ENCODE data around the gene AKT2.

The AKT2 gene

GRCh38 chr19:40229926-40230417 lies 55.2 kb downstream of the AKT2 start:
- Histone ChIP-seq H3K79me1 (ENCODE audit: low read length) (peaks cover 4% of the 10 kb centered on the region), H3K27ac (ENCODE audit: low read depth, low read length) (no peak overlapping the region), H4K12ac (ENCODE audit: low read depth, low read length) (no peak overlapping the region), H2AFZ (ENCODE audit: insufficient read depth, low read length, poor library complexity) (no peak overlapping the region), H3K23ac (ENCODE audit: low read length) (no peak overlapping the region), H2AK5ac (ENCODE audit: low read length) (no peak overlapping the region), H3K9me3 (ENCODE audit: insufficient read depth, low read depth, low read length) (peaks cover under 1% of the 10 kb centered on the region), H3K36me3 (ENCODE audit: control insufficient read depth in 1 of 2, insufficient read depth in 2 of 2, low read length in 2 of 2) (peaks cover 22 to 23% of the 10 kb centered on the region in 2 experiments), H4K91ac (ENCODE audit: low read depth, low read length) (no peak overlapping the region), H3K79me2 (ENCODE audit: control insufficient read depth, insufficient read depth, low read length, poor library complexity) (no peaks in the 10 kb centered on the region), H3K14ac (ENCODE audit: low read length) (no peak overlapping the region), H3K27me3 (ENCODE audit: insufficient read depth, low read length) (peaks cover 4% of the 10 kb centered on the region), H3K18ac (ENCODE audit: low read length) (no peak overlapping the region), H3K4me3 (ENCODE audit: low read depth, low read length) (no peak overlapping the region), H2BK5ac (ENCODE audit: low read depth, low read length, poor library complexity) (no peak overlapping the region), H4K8ac (ENCODE audit: low read depth, low read length) (no peak overlapping the region), H2BK12ac (ENCODE audit: low read length) (no peak overlapping the region), H3K4me1 (ENCODE audit: control insufficient read depth in 1 of 2, insufficient read depth in 2 of 2, low read length in 2 of 2) (peaks cover 8 to 15% of the 10 kb centered on the region in 2 experiments), H3K9ac (ENCODE audit: low read length) (no peak overlapping the region), H3K4ac (ENCODE audit: low read depth, low read length) (no peak overlapping the region), H2BK120ac (ENCODE audit: insufficient read depth, low read length, poor library complexity) (no peak overlapping the region), H3K4me2 (ENCODE audit: low read length) (no peak overlapping the region)
- no CpG with 5 or more reads among the region's 4 CpGs for WGBS (ENCODE audit: extremely low coverage, insufficient coverage, insufficient read length)
- peak; percentile 36 to 65 for DNase-seq

GRCh38 chr19:40229484-40229883 lies 55.7 kb downstream of the AKT2 start:
- no peak overlapping the region for H2AK5ac ChIP-seq (ENCODE audit: low read length)
- H3K9me3 ChIP-seq (ENCODE audit: insufficient read depth, low read depth, low read length) = no peaks in the 10 kb centered on the region
- H3K36me3 ChIP-seq (ENCODE audit: control insufficient read depth in 1 of 2, insufficient read depth in 2 of 2, low read length in 2 of 2) = peaks cover 18% of the 10 kb centered on the region in 2 experiments
- H2AFZ ChIP-seq (ENCODE audit: insufficient read depth, low read length, poor library complexity) = no peak overlapping the region
- H3K79me2 ChIP-seq (ENCODE audit: control insufficient read depth, insufficient read depth, low read length, poor library complexity) = no peaks in the 10 kb centered on the region
- H4K8ac ChIP-seq (ENCODE audit: low read depth, low read length) = no peak overlapping the region
- no peak overlapping the region for H3K27ac ChIP-seq (ENCODE audit: low read depth, low read length)
- no peak overlapping the region for H3K23ac ChIP-seq (ENCODE audit: low read length)
- peaks cover 4% of the 10 kb centered on the region for H3K27me3 ChIP-seq (ENCODE audit: insufficient read depth, low read length)
- H3K79me1 ChIP-seq (ENCODE audit: low read length) = peaks cover 4% of the 10 kb centered on the region
- peak; percentile 25 for DNase-seq
- no peak overlapping the region for H4K91ac ChIP-seq (ENCODE audit: low read depth, low read length)
- no CpG with 5 or more reads among the region's 3 CpGs for WGBS (ENCODE audit: extremely low coverage, insufficient coverage, insufficient read length)
- no peak overlapping the region for H3K4ac ChIP-seq (ENCODE audit: low read depth, low read length)
- H3K4me1 ChIP-seq (ENCODE audit: control insufficient read depth in 1 of 2, insufficient read depth in 2 of 2, low read length in 2 of 2) = peaks cover 8 to 15% of the 10 kb centered on the region in 2 experiments
- H3K4me2 ChIP-seq (ENCODE audit: low read length) = no peak overlapping the region
- no peak overlapping the region for H3K14ac ChIP-seq (ENCODE audit: low read length)
- H2BK120ac ChIP-seq (ENCODE audit: insufficient read depth, low read length, poor library complexity) = no peak overlapping the region
- H2BK5ac ChIP-seq (ENCODE audit: low read depth, low read length, poor library complexity) = no peak overlapping the region
- no peak overlapping the region for H3K4me3 ChIP-seq (ENCODE audit: low read depth, low read length)
- H4K12ac ChIP-seq (ENCODE audit: low read depth, low read length) = no peak overlapping the region
- no peak overlapping the region for H3K9ac ChIP-seq (ENCODE audit: low read length)
- H3K18ac ChIP-seq (ENCODE audit: low read length) = no peak overlapping the region
- no peak overlapping the region for H2BK12ac ChIP-seq (ENCODE audit: low read length)

GRCh38 chr19:40228863-40229262 lies 56.3 kb downstream of the AKT2 start:
- peak; percentile 28 to 59 for DNase-seq
- Histone ChIP-seq H3K27me3 (ENCODE audit: insufficient read depth, low read length) (peaks cover 4% of the 10 kb centered on the region), H3K9me3 (ENCODE audit: insufficient read depth, low read depth, low read length) (no peaks in the 10 kb centered on the region), H3K27ac (ENCODE audit: low read depth, low read length) (no peak overlapping the region), H4K91ac (ENCODE audit: low read depth, low read length) (no peak overlapping the region), H3K9ac (ENCODE audit: low read length) (no peak overlapping the region), H3K23ac (ENCODE audit: low read length) (no peak overlapping the region), H3K36me3 (ENCODE audit: control insufficient read depth in 1 of 2, insufficient read depth in 2 of 2, low read length in 2 of 2) (peaks cover 13% of the 10 kb centered on the region in 2 experiments), H2BK12ac (ENCODE audit: low read length) (no peak overlapping the region), H2AK5ac (ENCODE audit: low read length) (no peak overlapping the region), H3K14ac (ENCODE audit: low read length) (no peak overlapping the region), H3K79me1 (ENCODE audit: low read length) (peaks cover 4% of the 10 kb centered on the region), H4K8ac (ENCODE audit: low read depth, low read length) (no peak overlapping the region), H3K4me2 (ENCODE audit: low read length) (no peak overlapping the region), H3K18ac (ENCODE audit: low read length) (no peak overlapping the region), H2AFZ (ENCODE audit: insufficient read depth, low read length, poor library complexity) (no peak overlapping the region), H3K4me1 (ENCODE audit: control insufficient read depth in 1 of 2, insufficient read depth in 2 of 2, low read length in 2 of 2) (peaks cover 8 to 15% of the 10 kb centered on the region in 2 experiments), H3K4me3 (ENCODE audit: low read depth, low read length) (no peak overlapping the region), H4K12ac (ENCODE audit: low read depth, low read length) (no peak overlapping the region), H3K4ac (ENCODE audit: low read depth, low read length) (no peak overlapping the region), H2BK5ac (ENCODE audit: low read depth, low read length, poor library complexity) (no peak overlapping the region), H2BK120ac (ENCODE audit: insufficient read depth, low read length, poor library complexity) (no peak overlapping the region), H3K79me2 (ENCODE audit: control insufficient read depth, insufficient read depth, low read length, poor library complexity) (no peaks in the 10 kb centered on the region)
- no CpG with 5 or more reads among the region's 5 CpGs for WGBS (ENCODE audit: extremely low coverage, insufficient coverage, insufficient read length)

GRCh38 chr19:40228346-40228745 lies 56.8 kb downstream of the AKT2 start:
- H3K79me2 ChIP-seq (ENCODE audit: control insufficient read depth, insufficient read depth, low read length, poor library complexity) = no peaks in the 10 kb centered on the region
- peak in 1 of 2 donors; percentile 40 for DNase-seq
- no CpG with 5 or more reads among the region's 10 CpGs for WGBS (ENCODE audit: extremely low coverage, insufficient coverage, insufficient read length)

More at GRCh38 chr19:40228346-40228745, 56.8 kb downstream of the AKT2 start:
- H3K27ac ChIP-seq (ENCODE audit: low read depth, low read length) = no peak overlapping the region
- H3K27me3 ChIP-seq (ENCODE audit: insufficient read depth, low read length) = peaks cover 4% of the 10 kb centered on the region
- H3K23ac ChIP-seq (ENCODE audit: low read length) = no peak overlapping the region
- H2BK12ac ChIP-seq (ENCODE audit: low read length) = no peak overlapping the region
- no peak overlapping the region for H3K14ac ChIP-seq (ENCODE audit: low read length)
- H2AFZ ChIP-seq (ENCODE audit: insufficient read depth, low read length, poor library complexity) = no peak overlapping the region
- H3K4me3 ChIP-seq (ENCODE audit: low read depth, low read length) = no peak overlapping the region
- H4K12ac ChIP-seq (ENCODE audit: low read depth, low read length) = no peak overlapping the region
- H2BK120ac ChIP-seq (ENCODE audit: insufficient read depth, low read length, poor library complexity) = no peak overlapping the region
- no peak overlapping the region for H4K91ac ChIP-seq (ENCODE audit: low read depth, low read length)
- H3K9ac ChIP-seq (ENCODE audit: low read length) = no peak overlapping the region
- H3K4me2 ChIP-seq (ENCODE audit: low read length) = no peak overlapping the region
- H2AK5ac ChIP-seq (ENCODE audit: low read length) = no peak overlapping the region
- peaks cover 8% of the 10 kb centered on the region in 2 experiments for H3K36me3 ChIP-seq (ENCODE audit: control insufficient read depth in 1 of 2, insufficient read depth in 2 of 2, low read length in 2 of 2)
- no peaks in the 10 kb centered on the region for H3K9me3 ChIP-seq (ENCODE audit: insufficient read depth, low read depth, low read length)
- H3K18ac ChIP-seq (ENCODE audit: low read length) = no peak overlapping the region
- no peak overlapping the region for H2BK5ac ChIP-seq (ENCODE audit: low read depth, low read length, poor library complexity)
- no peak overlapping the region for H4K8ac ChIP-seq (ENCODE audit: low read depth, low read length)
- H3K79me1 ChIP-seq (ENCODE audit: low read length) = peaks cover 4% of the 10 kb centered on the region
- H3K4ac ChIP-seq (ENCODE audit: low read depth, low read length) = no peak overlapping the region
- peaks cover 8 to 15% of the 10 kb centered on the region in 2 experiments for H3K4me1 ChIP-seq (ENCODE audit: control insufficient read depth in 1 of 2, insufficient read depth in 2 of 2, low read length in 2 of 2)

Data from trophoblast cell (in vitro differentiated cells and primary cell).